Epithelial cell of esophagus (primary cell): ENCODE data around the gene CHRM1.
A peak's percentile ranks its signal among the peaks of the same experiment; 100 is the strongest.

Source experiments
- DNase-seq: peaks from one replicate; pipeline ENCODE4 v3.0.0; 2010; ENCODE audit warnings: low read depth
- H3K4me3 ChIP-seq: 2 replicates; pipeline ENCODE4 v1.5.1; 2011; ENCODE audit warnings: mild to moderate bottlenecking, low read length, control low read depth
- CTCF ChIP-seq: IDR thresholded peaks from 2 replicates; pipeline ENCODE4 v1.5.1; 2011; ENCODE audit warnings: low read depth, mild to moderate bottlenecking, low read length, control low read depth, inconsistent platforms; ENCODE audit not compliant: insufficient read depth; ENCODE audit errors: missing control alignments

The CHRM1 gene

GRCh38 chr11:62911137-62912130 lies 9.7 kb downstream of the CHRM1 start:
- no peak overlapping the region for H3K4me3 ChIP-seq
- no peak for TF ChIP-seq CTCF
- no peak for DNase-seq

GRCh38 chr11:62910141-62910882 lies 10.9 kb downstream of the CHRM1 start:
- H3K4me3 ChIP-seq, result no peak overlapping the region
- no peak for TF ChIP-seq CTCF
- DNase-seq, result no peak

GRCh38 chr11:62909107-62909894 lies 11.9 kb downstream of the CHRM1 start:
- H3K4me3 ChIP-seq, result no peak overlapping the region
- peak; percentile 58 for TF ChIP-seq CTCF
- peak; percentile 68 for DNase-seq

GRCh38 chr11:62908468-62909072 lies 12.6 kb downstream of the CHRM1 start:
- no peak for DNase-seq
- no peak for TF ChIP-seq CTCF

GRCh38 chr11:62905927-62906531 lies 15.1 kb downstream of the CHRM1 start:
- peak; percentile 100 for TF ChIP-seq CTCF
- DNase-seq, result peak; percentile 81
- no peak overlapping the region for H3K4me3 ChIP-seq

More at GRCh38 chr11:62908468-62909072, 12.6 kb downstream of the CHRM1 start:
- H3K4me3 ChIP-seq, result no peak overlapping the region

- no peak for TF ChIP-seq CTCF
- no peak overlapping the region for H3K4me3 ChIP-seq
- DNase-seq, result no peak
Observed at GRCh38 chr11:62905296-62905695, 15.9 kb downstream of the CHRM1 start.
